Measurements from ENCODE around the gene SAYSD1.

Gene SAYSD1

GRCh38 chr6:39079197-39080125 lies 35.5 kb downstream of the SAYSD1 start:
- DNase-seq (ENCODE audit: low spot score) = no peak

GRCh38 chr6:39078695-39079094 lies 36.3 kb downstream of the SAYSD1 start:
- DNase-seq (ENCODE audit: low spot score) = no peak

GRCh38 chr6:39077882-39078594 lies 36.9 kb downstream of the SAYSD1 start:
- no peak for DNase-seq (ENCODE audit: low spot score)

- no peak for DNase-seq (ENCODE audit: low spot score)
These were observed 38.1 kb downstream of the SAYSD1 start for GRCh38 chr6:39076623-39077535.

- DNase-seq (ENCODE audit: low spot score) = no peak
These were observed 39.0 kb downstream of the SAYSD1 start for GRCh38 chr6:39075807-39076622.

DNA sequence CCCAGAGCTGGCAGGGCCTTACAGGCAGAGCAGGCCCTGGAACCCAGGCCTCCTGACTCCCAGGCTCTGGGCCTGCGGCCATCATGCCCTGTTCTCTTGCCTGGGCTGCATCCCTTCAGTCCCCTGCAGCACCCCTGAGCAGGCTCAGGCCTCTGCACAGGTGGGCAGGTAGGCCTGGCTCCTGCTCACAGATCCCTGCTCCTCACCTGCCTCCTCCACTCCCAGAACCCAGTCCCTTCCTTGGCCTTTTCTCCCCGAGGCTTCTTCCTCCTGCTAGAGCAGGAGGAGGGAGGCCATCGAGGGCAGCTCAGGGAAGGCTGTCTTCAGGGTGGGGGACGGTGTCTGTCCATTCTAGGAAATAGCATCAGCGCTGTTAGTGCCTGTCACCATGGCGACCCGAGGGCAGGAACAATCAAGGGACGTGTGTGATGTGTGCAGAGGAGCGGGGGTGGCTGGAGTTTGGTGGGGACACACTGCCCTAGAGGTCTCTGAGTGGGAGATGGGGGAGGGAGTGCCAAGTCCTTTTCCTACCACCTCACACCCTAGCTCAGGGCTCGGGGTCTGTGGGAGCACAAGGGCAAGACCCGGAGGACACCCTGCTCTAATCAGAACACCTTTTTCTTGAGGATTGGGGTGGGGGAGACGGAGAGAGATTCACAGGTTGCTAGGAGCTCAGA lies 39.8 kb downstream of the SAYSD1 start:
- no peak for DNase-seq (ENCODE audit: low spot score)

GRCh38 chr6:39074486-39074885 lies 40.5 kb downstream of the SAYSD1 start:
- DNase-seq (ENCODE audit: low spot score) = no peak

DNA sequence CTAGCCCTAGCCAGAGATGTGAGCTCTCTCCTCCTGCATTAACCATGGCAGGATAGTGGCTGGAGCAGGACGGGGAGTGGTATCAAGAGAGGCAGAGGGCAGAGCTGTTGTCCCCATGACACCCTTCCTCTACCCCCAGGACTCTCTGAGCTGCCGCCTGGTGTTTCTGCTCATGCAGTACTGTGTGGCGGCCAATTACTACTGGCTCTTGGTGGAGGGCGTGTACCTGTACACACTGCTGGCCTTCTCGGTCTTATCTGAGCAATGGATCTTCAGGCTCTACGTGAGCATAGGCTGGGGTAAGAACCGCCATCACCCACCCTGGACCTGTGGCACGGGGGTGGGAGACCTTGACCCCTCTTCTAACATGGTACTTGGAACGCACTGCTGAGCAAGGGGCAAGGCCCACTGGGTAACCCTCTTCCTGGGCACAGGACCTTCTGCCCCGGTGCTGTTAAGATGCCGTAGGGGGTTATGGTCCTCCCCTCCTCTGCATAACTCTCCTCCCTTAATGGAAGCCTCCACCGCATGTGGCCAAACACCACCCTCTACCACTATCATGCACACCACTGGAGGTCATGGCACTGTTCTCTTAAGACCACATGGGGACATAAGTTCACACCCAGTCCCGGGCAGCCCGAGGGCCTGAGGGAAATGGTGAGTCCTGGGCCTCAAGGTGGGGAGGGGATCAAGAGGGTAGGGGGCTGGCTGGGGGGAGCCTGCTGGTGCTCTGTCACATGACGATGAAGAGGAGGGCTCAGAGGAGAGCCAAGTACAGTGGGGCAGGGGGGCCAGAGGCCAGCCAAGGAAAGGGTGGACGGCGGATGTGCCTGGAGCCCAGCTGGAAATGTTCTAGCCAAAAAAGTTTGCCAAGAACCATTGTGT lies 41.3 kb downstream of the SAYSD1 start:
- no peak for DNase-seq (ENCODE audit: low spot score)

GRCh38 chr6:39072830-39073229 lies 42.2 kb downstream of the SAYSD1 start:
- no peak for DNase-seq (ENCODE audit: low spot score)

DNA sequence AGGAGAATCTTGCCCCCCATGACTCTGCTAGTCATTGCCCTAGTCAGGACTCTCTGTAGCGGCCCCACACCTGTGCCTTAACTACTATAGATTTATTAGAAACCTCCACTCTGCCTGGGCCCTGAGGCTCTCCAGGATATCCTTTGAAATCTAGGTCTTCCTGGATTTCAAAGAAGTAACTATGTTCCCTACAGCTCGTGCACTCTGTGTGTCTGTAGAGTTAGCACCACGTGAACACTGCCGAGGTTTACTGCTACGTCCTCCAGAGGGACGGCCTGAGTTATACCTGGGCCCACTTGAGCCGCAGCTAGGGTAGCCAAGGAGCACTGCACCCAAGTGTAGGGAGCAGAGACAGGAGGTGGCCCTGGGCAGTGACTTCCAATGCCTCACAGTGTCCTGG lies 46.6 kb downstream of the SAYSD1 start:
- no peak for DNase-seq (ENCODE audit: low spot score)

DNA sequence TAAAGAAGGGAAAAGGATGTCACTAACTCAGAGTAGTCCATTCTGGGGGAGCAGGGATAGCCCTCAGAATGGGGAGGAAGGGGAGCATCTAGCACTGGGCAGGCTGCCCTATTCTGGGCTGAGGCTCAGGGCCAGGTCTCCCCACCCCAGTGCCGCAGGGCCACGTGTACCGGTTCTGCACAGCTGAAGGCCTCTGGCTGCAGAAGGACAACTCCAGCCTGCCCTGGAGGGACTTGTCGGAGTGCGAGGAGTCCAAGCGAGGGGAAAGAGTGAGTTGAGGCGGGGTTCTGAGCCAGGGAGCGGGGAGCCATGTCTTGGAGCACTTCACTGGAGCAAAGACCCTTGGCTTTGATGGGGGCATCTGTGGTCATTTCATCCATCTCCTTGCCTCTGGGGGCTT lies 49.4 kb downstream of the SAYSD1 start:
- no peak for DNase-seq (ENCODE audit: low spot score)

GRCh38 chr6:39063526-39063925 lies 51.5 kb downstream of the SAYSD1 start:
- no peak for DNase-seq (ENCODE audit: low spot score)

- no peak for DNase-seq (ENCODE audit: low spot score)
These were observed 52.8 kb downstream of the SAYSD1 start for GRCh38 chr6:39062014-39062740.

DNA sequence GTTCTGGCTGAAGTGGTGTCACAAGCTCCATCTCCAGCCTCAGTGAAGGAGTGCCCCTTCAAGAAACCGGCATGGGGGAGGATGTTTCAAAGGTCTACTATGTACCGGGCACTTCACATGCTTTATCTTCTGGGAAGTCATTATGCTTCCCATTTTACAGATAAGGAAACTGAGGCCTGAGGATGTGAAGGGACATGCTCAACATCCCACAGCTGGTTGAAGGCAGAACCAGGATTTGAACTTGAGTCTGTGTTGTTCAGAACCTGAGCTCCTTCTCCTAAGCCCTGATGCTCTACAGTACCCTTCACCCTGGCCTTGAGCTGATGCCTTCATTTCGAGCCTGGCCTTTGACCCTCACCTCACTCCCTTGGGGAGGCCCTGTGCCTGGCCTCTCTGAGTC lies 53.4 kb downstream of the SAYSD1 start:
- DNase-seq (ENCODE audit: low spot score) = no peak

- no peak for DNase-seq (ENCODE audit: low spot score)
These were observed 53.8 kb downstream of the SAYSD1 start for GRCh38 chr6:39061182-39061581.

DNA sequence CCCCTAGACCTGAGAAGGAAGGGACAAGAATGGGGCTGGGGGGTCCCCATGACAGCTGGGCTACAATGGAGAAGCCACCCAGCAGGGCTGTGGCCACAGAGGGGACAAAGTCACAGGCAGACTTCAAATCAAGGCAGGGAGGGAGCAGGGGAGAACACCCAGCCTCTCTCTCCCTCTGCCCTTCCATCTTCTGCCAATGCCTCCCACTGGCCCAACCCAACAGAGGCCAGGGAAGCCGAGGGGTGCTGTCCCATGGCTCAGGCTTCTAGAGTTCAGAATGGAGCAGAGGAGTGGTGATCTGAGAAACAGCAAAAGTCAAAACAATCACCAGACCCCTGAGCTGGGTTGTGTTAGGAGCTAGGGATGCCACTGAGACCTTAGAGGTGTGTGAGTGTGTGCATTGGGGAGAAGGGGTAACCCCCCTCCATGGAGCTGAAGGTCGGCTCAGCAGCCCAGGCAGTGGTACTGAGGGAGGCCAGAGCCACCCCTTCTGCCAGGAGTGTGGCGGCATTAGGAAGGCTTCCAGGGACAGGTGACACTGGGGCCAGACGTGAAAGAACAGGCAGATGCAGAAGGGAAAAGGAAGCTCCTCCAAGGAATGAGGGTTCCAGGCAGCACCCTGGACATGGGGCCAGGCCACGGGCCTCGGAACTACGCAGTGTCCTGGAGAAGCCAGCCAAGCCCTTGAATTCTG lies 54.4 kb downstream of the SAYSD1 start:
- DNase-seq (ENCODE audit: low spot score) = no peak

GRCh38 chr6:39059496-39060310 lies 55.3 kb downstream of the SAYSD1 start:
- no peak for DNase-seq (ENCODE audit: low spot score)

All from NAMALWA (cell line).